Measurements from ENCODE around the gene DAB1.

DAB1 gene

GRCh38 chr1:57137980-57138379, 285.9 kb downstream of the DAB1 start:
- 91% methylated on average over 2 of the region's 2 CpGs for WGBS
- Histone ChIP-seq H3K36me3 (ENCODE audit: insufficient read depth, low read length) (no peaks in the 10 kb centered on the region), H3K27ac (ENCODE audit: low read depth, low read length) (no peak overlapping the region), H3K4me3 (ENCODE audit: low read length) (no peak overlapping the region), H3K4me1 (ENCODE audit: insufficient read depth, low read length) (no peaks in the 10 kb centered on the region), H3K9ac (ENCODE audit: low read depth, low read length) (no peak overlapping the region), H3K27me3 (ENCODE audit: insufficient read depth, low read length) (no peaks in the 10 kb centered on the region), H3K9me3 (ENCODE audit: insufficient read depth, low read depth, low read length) (no peaks in the 10 kb centered on the region)

- H3K4me3 ChIP-seq (ENCODE audit: low read length): no peak overlapping the region
- H3K9me3 ChIP-seq (ENCODE audit: insufficient read depth, low read depth, low read length): no peaks in the 10 kb centered on the region
- H3K27ac ChIP-seq (ENCODE audit: low read depth, low read length): no peak overlapping the region
- no CpG with 5 or more reads among the region's 1 CpG for WGBS
- H3K9ac ChIP-seq (ENCODE audit: low read depth, low read length): no peak overlapping the region
- no peaks in the 10 kb centered on the region for H3K27me3 ChIP-seq (ENCODE audit: insufficient read depth, low read length)
- no peaks in the 10 kb centered on the region for H3K4me1 ChIP-seq (ENCODE audit: insufficient read depth, low read length)
- no peaks in the 10 kb centered on the region for H3K36me3 ChIP-seq (ENCODE audit: insufficient read depth, low read length)
Measured at GRCh38 chr1:57134803-57135202, 289.1 kb downstream of the DAB1 start.

- whole genome bisulfite sequencing: 71% methylated on average over 1 of the region's 1 CpG
- Histone ChIP-seq H3K27me3 (ENCODE audit: insufficient read depth, low read length) (no peaks in the 10 kb centered on the region), H3K27ac (ENCODE audit: low read depth, low read length) (no peak overlapping the region)
Measured at GRCh38 chr1:57133686-57134085, 290.2 kb downstream of the DAB1 start.

GRCh38 chr1:57132993-57133622, 290.8 kb downstream of the DAB1 start:
- Histone ChIP-seq H3K4me1 (ENCODE audit: insufficient read depth, low read length) (no peaks in the 10 kb centered on the region), H3K9ac (ENCODE audit: low read depth, low read length) (no peak overlapping the region), H3K36me3 (ENCODE audit: insufficient read depth, low read length) (no peaks in the 10 kb centered on the region), H3K4me3 (ENCODE audit: low read length) (no peak overlapping the region), H3K27me3 (ENCODE audit: insufficient read depth, low read length) (no peaks in the 10 kb centered on the region), H3K9me3 (ENCODE audit: insufficient read depth, low read depth, low read length) (no peaks in the 10 kb centered on the region), H3K27ac (ENCODE audit: low read depth, low read length) (no peak overlapping the region)
- 94% methylated on average over 4 of the region's 4 CpGs for WGBS

More at GRCh38 chr1:57133686-57134085, 290.2 kb downstream of the DAB1 start:
- no peak overlapping the region for H3K9ac ChIP-seq (ENCODE audit: low read depth, low read length)
- H3K9me3 ChIP-seq (ENCODE audit: insufficient read depth, low read depth, low read length): no peaks in the 10 kb centered on the region
- H3K36me3 ChIP-seq (ENCODE audit: insufficient read depth, low read length): no peaks in the 10 kb centered on the region
- no peaks in the 10 kb centered on the region for H3K4me1 ChIP-seq (ENCODE audit: insufficient read depth, low read length)
- H3K4me3 ChIP-seq (ENCODE audit: low read length): no peak overlapping the region

GRCh38 chr1:57131701-57132394, 292.0 kb downstream of the DAB1 start:
- Histone ChIP-seq H3K27ac (ENCODE audit: low read depth, low read length) (no peak overlapping the region), H3K27me3 (ENCODE audit: insufficient read depth, low read length) (no peaks in the 10 kb centered on the region), H3K4me1 (ENCODE audit: insufficient read depth, low read length) (no peaks in the 10 kb centered on the region), H3K9me3 (ENCODE audit: insufficient read depth, low read depth, low read length) (no peaks in the 10 kb centered on the region), H3K9ac (ENCODE audit: low read depth, low read length) (no peak overlapping the region), H3K36me3 (ENCODE audit: insufficient read depth, low read length) (no peaks in the 10 kb centered on the region), H3K4me3 (ENCODE audit: low read length) (no peak overlapping the region)
- 88% methylated on average over 3 of the region's 3 CpGs for WGBS

GRCh38 chr1:57131257-57131656, 292.6 kb downstream of the DAB1 start:
- Histone ChIP-seq H3K9ac (ENCODE audit: low read depth, low read length) (no peak overlapping the region), H3K9me3 (ENCODE audit: insufficient read depth, low read depth, low read length) (no peaks in the 10 kb centered on the region), H3K4me3 (ENCODE audit: low read length) (no peak overlapping the region), H3K4me1 (ENCODE audit: insufficient read depth, low read length) (no peaks in the 10 kb centered on the region), H3K27me3 (ENCODE audit: insufficient read depth, low read length) (no peaks in the 10 kb centered on the region), H3K36me3 (ENCODE audit: insufficient read depth, low read length) (no peaks in the 10 kb centered on the region), H3K27ac (ENCODE audit: low read depth, low read length) (no peak overlapping the region)
- WGBS: 79% methylated on average over 1 of the region's 1 CpG

- Histone ChIP-seq H3K9ac (ENCODE audit: low read depth, low read length) (no peak overlapping the region), H3K4me3 (ENCODE audit: low read length) (no peak overlapping the region), H3K27me3 (ENCODE audit: insufficient read depth, low read length) (no peaks in the 10 kb centered on the region), H3K4me1 (ENCODE audit: insufficient read depth, low read length) (no peaks in the 10 kb centered on the region), H3K36me3 (ENCODE audit: insufficient read depth, low read length) (no peaks in the 10 kb centered on the region), H3K27ac (ENCODE audit: low read depth, low read length) (no peak overlapping the region), H3K9me3 (ENCODE audit: insufficient read depth, low read depth, low read length) (no peaks in the 10 kb centered on the region)
- 93% methylated on average over 3 of the region's 4 CpGs for WGBS
Measured at GRCh38 chr1:57129865-57130264, 294.0 kb downstream of the DAB1 start.

GRCh38 chr1:57127976-57128375, 295.9 kb downstream of the DAB1 start:
- H3K27me3 ChIP-seq (ENCODE audit: insufficient read depth, low read length): no peaks in the 10 kb centered on the region
- WGBS: 94% methylated on average over 6 of the region's 6 CpGs

GRCh38 chr1:57124768-57125446, 299.0 kb downstream of the DAB1 start:
- no peaks in the 10 kb centered on the region for H3K9me3 ChIP-seq (ENCODE audit: insufficient read depth, low read depth, low read length)

More at GRCh38 chr1:57127976-57128375, 295.9 kb downstream of the DAB1 start:
- H3K36me3 ChIP-seq (ENCODE audit: insufficient read depth, low read length): no peaks in the 10 kb centered on the region
- H3K9me3 ChIP-seq (ENCODE audit: insufficient read depth, low read depth, low read length): no peaks in the 10 kb centered on the region
- no peak overlapping the region for H3K4me3 ChIP-seq (ENCODE audit: low read length)
- no peak overlapping the region for H3K9ac ChIP-seq (ENCODE audit: low read depth, low read length)
- no peak overlapping the region for H3K27ac ChIP-seq (ENCODE audit: low read depth, low read length)
- H3K4me1 ChIP-seq (ENCODE audit: insufficient read depth, low read length): no peaks in the 10 kb centered on the region; the same call in 1 of the 2 replicates

GRCh38 chr1:57124170-57124569, 299.7 kb downstream of the DAB1 start:
- H3K9ac ChIP-seq (ENCODE audit: low read depth, low read length): no peak overlapping the region
- H3K27ac ChIP-seq (ENCODE audit: low read depth, low read length): no peak overlapping the region
- WGBS: 89% methylated on average over 2 of the region's 2 CpGs

More at GRCh38 chr1:57124768-57125446, 299.0 kb downstream of the DAB1 start:
- Histone ChIP-seq H3K27ac (ENCODE audit: low read depth, low read length) (no peak overlapping the region), H3K9ac (ENCODE audit: low read depth, low read length) (no peak overlapping the region), H3K4me1 (ENCODE audit: insufficient read depth, low read length) (no peaks in the 10 kb centered on the region; the same call in 1 of the 2 replicates), H3K27me3 (ENCODE audit: insufficient read depth, low read length) (no peaks in the 10 kb centered on the region), H3K4me3 (ENCODE audit: low read length) (no peak overlapping the region), H3K36me3 (ENCODE audit: insufficient read depth, low read length) (no peaks in the 10 kb centered on the region)
- WGBS: 91% methylated on average over 3 of the region's 5 CpGs

GRCh38 chr1:57122031-57122430, 301.8 kb downstream of the DAB1 start:
- H3K27me3 ChIP-seq (ENCODE audit: insufficient read depth, low read length): no peaks in the 10 kb centered on the region
- H3K4me1 ChIP-seq (ENCODE audit: insufficient read depth, low read length): no peaks in the 10 kb centered on the region; the same call in 1 of the 2 replicates
- H3K4me3 ChIP-seq (ENCODE audit: low read length): no peak overlapping the region
- no peaks in the 10 kb centered on the region for H3K9me3 ChIP-seq (ENCODE audit: insufficient read depth, low read depth, low read length)
- no peak overlapping the region for H3K9ac ChIP-seq (ENCODE audit: low read depth, low read length)
- no peaks in the 10 kb centered on the region for H3K36me3 ChIP-seq (ENCODE audit: insufficient read depth, low read length)
- 89% methylated on average over 2 of the region's 2 CpGs for WGBS
- H3K27ac ChIP-seq (ENCODE audit: low read depth, low read length): no peak overlapping the region

More at GRCh38 chr1:57124170-57124569, 299.7 kb downstream of the DAB1 start:
- Histone ChIP-seq H3K4me1 (ENCODE audit: insufficient read depth, low read length) (no peaks in the 10 kb centered on the region; the same call in 1 of the 2 replicates), H3K4me3 (ENCODE audit: low read length) (no peak overlapping the region), H3K27me3 (ENCODE audit: insufficient read depth, low read length) (no peaks in the 10 kb centered on the region), H3K9me3 (ENCODE audit: insufficient read depth, low read depth, low read length) (no peaks in the 10 kb centered on the region), H3K36me3 (ENCODE audit: insufficient read depth, low read length) (no peaks in the 10 kb centered on the region)

Data from HUES64 (cell line).